K562 (cell line): Measurements from ENCODE around the gene NADK. TPM values are rescaled to one million over a fixed set of nuclear protein-coding genes. Genes with fewer than 3 reads are reported as not detected.

Source experiments
- CBFA2T2 ChIP-seq: fragments of 450-650 bp; conservative IDR thresholded peaks from 2 replicates; pipeline ENCODE4 v1.6.1; 2017; ENCODE audit warnings: mild to moderate bottlenecking
- CHCHD3 ChIP-seq: fragments of 250-450 bp; sonication (Bioruptor Pico); IDR thresholded peaks from 2 replicates; pipeline ENCODE4 v2.1.2; 2022; ENCODE audit warnings: mild to moderate bottlenecking
- DMBX1 ChIP-seq: fragments of 250-450 bp; sonication (Bioruptor Pico); IDR thresholded peaks from 2 replicates; pipeline ENCODE4 v1.8.0; 2022; ENCODE audit warnings: inconsistent platforms, mild to moderate bottlenecking, moderate library complexity, borderline replicate concordance
- HOXB6 ChIP-seq: fragments of 250-450 bp; sonication (Bioruptor Pico); IDR thresholded peaks from 2 replicates; pipeline ENCODE4 v1.5.1; 2022; ENCODE audit warnings: mild to moderate bottlenecking, borderline replicate concordance
- IRF9 ChIP-seq: fragments of 450-650 bp; IDR thresholded peaks from 2 replicates; pipeline ENCODE4 v1.6.1; 2016; ENCODE audit warnings: missing biosample characterization, missing genetic modification characterization
- NCOA2 ChIP-seq, 2 experiments: fragments of 450-650 bp; IDR thresholded peaks; 2 replicates each; pipeline ENCODE4 v1.6.1; 2018; ENCODE audit warnings: mild to moderate bottlenecking in 2 of 2, moderate library complexity in 1 of 2; ENCODE audit not compliant: partially characterized antibody in 2 of 2
- TARDBP ChIP-seq: fragments of 450-650 bp; IDR thresholded peaks from 2 replicates; pipeline ENCODE4 v1.6.1; 2016
- ZEB2 ChIP-seq: fragments of 450-650 bp; IDR thresholded peaks from 2 replicates; pipeline ENCODE4 v1.6.1; 2016
- ZNF586 ChIP-seq: fragments of 450-650 bp; formaldehyde crosslinking; conservative IDR thresholded peaks from 2 replicates; pipeline ENCODE4 v1.4.0; 2020; ENCODE audit warnings: mild to moderate bottlenecking, moderate library complexity
- ZNF699 ChIP-seq: fragments of 250-450 bp; sonication (Bioruptor Pico); IDR thresholded peaks from 2 replicates; pipeline ENCODE4 v1.8.0; 2021; ENCODE audit warnings: mild to moderate bottlenecking, moderate library complexity; ENCODE audit not compliant: insufficient replicate concordance
- polyA plus RNA-seq, 8 experiments: library from polyadenylated mRNA; depleted of rRNA in 4 of 8; stranded (reverse) in 5 of 8; unstranded in 3 of 8; fragments of >200 nt; fragmentation: Nextera tagmentation in 2 of 8; fragmentation: Illumina TruSeq in 1 of 8; extraction: Ambion mirVana in 2 of 8; extraction: Trizol in 1 of 8; gene quantifications; 2 replicates each; pipeline versions ENCODE4 v1.2.1 to v1.2.3, GENCODE V29; 2011 to 2014; ENCODE audit warnings: inconsistent platforms in 1 of 8, missing spikeins in 1 of 8
- total RNA-seq, 7 experiments: library from RNA; depleted of rRNA in 6 of 7; stranded (reverse); fragments of >200 nt in 6 of 7; fragmentation: Illumina TruSeq in 2 of 7; extraction: Trizol in 2 of 7; gene quantifications; 2 replicates each; pipeline versions ENCODE4 v1.2.1 to v1.2.3, GENCODE V29; 2011 to 2021; ENCODE audit warnings: low replicate concordance in 1 of 7
- TF ChIP-seq, protein P1 (sequence below): IDR thresholded peaks from 3 replicates; pipeline ENCODE4 v1.6.1; 2011; ENCODE audit warnings: borderline replicate concordance, mild to moderate bottlenecking; ENCODE audit not compliant: insufficient read length, insufficient read depth
- TF ChIP-seq, protein P2 (sequence below): fragments of 250-450 bp; sonication (Bioruptor Pico); IDR thresholded peaks from 2 replicates; pipeline ENCODE4 v1.5.0; 2021; ENCODE audit warnings: mild to moderate bottlenecking, borderline replicate concordance
- TF ChIP-seq, protein P3 (sequence below): fragments of 450-650 bp; IDR thresholded peaks from 2 replicates; pipeline ENCODE4 v1.6.1; 2017; ENCODE audit warnings: antibody characterized with exemption, mild to moderate bottlenecking
- TF ChIP-seq, protein P4 (sequence below): fragments of 250-450 bp; sonication (Bioruptor Pico); IDR thresholded peaks from 2 replicates; pipeline ENCODE4 v1.5.0; 2021
- TF ChIP-seq, protein P5 (sequence below): sonication (generic); formaldehyde crosslinking; IDR thresholded peaks from 2 replicates; pipeline ENCODE4 v1.8.0; 2022; ENCODE audit warnings: mild to moderate bottlenecking, low read depth, missing genetic modification reagents

Gene NADK
- total and polyA plus RNA-seq, 9 of the 15 experiments (the other 6 are each of a cell fraction or from before 2014, with no cell fraction given): 1.5 to 135 (median 75.1) TPM

- TF ChIP-seq CBFA2T2: no peak
- TF ChIP-seq HOXB6 (CRISPR knock-in tag): no peak; the same call in 1 of the 2 replicates
- TF ChIP-seq DMBX1 (CRISPR knock-in tag): no peak
- no peak for TF ChIP-seq ZNF586 (CRISPR knock-in tag)
- TF ChIP-seq, protein P1, sequence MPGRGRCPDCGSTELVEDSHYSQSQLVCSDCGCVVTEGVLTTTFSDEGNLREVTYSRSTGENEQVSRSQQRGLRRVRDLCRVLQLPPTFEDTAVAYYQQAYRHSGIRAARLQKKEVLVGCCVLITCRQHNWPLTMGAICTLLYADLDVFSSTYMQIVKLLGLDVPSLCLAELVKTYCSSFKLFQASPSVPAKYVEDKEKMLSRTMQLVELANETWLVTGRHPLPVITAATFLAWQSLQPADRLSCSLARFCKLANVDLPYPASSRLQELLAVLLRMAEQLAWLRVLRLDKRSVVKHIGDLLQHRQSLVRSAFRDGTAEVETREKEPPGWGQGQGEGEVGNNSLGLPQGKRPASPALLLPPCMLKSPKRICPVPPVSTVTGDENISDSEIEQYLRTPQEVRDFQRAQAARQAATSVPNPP: no peak
- TF ChIP-seq, protein P2, sequence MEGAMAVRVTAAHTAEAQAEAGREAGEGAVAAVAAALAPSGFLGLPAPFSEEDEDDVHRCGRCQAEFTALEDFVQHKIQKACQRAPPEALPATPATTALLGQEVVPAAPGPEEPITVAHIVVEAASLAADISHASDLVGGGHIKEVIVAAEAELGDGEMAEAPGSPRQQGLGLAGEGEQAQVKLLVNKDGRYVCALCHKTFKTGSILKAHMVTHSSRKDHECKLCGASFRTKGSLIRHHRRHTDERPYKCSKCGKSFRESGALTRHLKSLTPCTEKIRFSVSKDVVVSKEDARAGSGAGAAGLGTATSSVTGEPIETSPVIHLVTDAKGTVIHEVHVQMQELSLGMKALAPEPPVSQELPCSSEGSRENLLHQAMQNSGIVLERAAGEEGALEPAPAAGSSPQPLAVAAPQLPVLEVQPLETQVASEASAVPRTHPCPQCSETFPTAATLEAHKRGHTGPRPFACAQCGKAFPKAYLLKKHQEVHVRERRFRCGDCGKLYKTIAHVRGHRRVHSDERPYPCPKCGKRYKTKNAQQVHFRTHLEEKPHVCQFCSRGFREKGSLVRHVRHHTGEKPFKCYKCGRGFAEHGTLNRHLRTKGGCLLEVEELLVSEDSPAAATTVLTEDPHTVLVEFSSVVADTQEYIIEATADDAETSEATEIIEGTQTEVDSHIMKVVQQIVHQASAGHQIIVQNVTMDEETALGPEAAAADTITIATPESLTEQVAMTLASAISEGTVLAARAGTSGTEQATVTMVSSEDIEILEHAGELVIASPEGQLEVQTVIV (CRISPR knock-in tag): no peak
- no peak for TF ChIP-seq NCOA2 (IDR thresholded peaks at IDR 0.05; ENCODE audit: partially characterized antibody in 2 of 2)
- TF ChIP-seq CHCHD3 (CRISPR knock-in tag): no peak
- TF ChIP-seq TARDBP: no peak
- peak; percentile 87 for TF ChIP-seq ZEB2
- TF ChIP-seq, protein P3, sequence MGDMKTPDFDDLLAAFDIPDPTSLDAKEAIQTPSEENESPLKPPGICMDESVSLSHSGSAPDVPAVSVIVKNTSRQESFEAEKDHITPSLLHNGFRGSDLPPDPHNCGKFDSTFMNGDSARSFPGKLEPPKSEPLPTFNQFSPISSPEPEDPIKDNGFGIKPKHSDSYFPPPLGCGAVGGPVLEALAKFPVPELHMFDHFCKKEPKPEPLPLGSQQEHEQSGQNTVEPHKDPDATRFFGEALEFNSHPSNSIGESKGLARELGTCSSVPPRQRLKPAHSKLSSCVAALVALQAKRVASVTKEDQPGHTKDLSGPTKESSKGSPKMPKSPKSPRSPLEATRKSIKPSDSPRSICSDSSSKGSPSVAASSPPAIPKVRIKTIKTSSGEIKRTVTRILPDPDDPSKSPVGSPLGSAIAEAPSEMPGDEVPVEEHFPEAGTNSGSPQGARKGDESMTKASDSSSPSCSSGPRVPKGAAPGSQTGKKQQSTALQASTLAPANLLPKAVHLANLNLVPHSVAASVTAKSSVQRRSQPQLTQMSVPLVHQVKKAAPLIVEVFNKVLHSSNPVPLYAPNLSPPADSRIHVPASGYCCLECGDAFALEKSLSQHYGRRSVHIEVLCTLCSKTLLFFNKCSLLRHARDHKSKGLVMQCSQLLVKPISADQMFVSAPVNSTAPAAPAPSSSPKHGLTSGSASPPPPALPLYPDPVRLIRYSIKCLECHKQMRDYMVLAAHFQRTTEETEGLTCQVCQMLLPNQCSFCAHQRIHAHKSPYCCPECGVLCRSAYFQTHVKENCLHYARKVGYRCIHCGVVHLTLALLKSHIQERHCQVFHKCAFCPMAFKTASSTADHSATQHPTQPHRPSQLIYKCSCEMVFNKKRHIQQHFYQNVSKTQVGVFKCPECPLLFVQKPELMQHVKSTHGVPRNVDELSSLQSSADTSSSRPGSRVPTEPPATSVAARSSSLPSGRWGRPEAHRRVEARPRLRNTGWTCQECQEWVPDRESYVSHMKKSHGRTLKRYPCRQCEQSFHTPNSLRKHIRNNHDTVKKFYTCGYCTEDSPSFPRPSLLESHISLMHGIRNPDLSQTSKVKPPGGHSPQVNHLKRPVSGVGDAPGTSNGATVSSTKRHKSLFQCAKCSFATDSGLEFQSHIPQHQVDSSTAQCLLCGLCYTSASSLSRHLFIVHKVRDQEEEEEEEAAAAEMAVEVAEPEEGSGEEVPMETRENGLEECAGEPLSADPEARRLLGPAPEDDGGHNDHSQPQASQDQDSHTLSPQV: peak; percentile 71
- TF ChIP-seq, protein P4, sequence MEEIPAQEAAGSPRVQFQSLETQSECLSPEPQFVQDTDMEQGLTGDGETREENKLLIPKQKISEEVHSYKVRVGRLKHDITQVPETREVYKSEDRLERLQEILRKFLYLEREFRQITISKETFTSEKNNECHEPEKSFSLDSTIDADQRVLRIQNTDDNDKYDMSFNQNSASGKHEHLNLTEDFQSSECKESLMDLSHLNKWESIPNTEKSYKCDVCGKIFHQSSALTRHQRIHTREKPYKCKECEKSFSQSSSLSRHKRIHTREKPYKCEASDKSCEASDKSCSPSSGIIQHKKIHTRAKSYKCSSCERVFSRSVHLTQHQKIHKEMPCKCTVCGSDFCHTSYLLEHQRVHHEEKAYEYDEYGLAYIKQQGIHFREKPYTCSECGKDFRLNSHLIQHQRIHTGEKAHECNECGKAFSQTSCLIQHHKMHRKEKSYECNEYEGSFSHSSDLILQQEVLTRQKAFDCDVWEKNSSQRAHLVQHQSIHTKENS (CRISPR knock-in tag): no peak
- TF ChIP-seq ZNF699 (CRISPR knock-in tag): no peak
- TF ChIP-seq IRF9 (tag): no peak
- TF ChIP-seq, protein P5, sequence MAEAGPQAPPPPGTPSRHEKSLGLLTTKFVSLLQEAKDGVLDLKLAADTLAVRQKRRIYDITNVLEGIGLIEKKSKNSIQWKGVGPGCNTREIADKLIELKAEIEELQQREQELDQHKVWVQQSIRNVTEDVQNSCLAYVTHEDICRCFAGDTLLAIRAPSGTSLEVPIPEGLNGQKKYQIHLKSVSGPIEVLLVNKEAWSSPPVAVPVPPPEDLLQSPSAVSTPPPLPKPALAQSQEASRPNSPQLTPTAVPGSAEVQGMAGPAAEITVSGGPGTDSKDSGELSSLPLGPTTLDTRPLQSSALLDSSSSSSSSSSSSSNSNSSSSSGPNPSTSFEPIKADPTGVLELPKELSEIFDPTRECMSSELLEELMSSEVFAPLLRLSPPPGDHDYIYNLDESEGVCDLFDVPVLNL: peak; percentile 43; the same call in 1 of the 2 replicates
Observed at GRCh38 chr1:1782399-1783221, 4.3 kb upstream of the NADK start (continued).
